UCSD-AML1 (cell line): ENCODE results near the gene AFAP1.

Experiments used
- DNase-seq: peaks from one replicate; lab custom pipeline; 2025; ENCODE audit not compliant: unreplicated experiment; lab: John Stamatoyannopoulos, UW

Gene AFAP1

DNA sequence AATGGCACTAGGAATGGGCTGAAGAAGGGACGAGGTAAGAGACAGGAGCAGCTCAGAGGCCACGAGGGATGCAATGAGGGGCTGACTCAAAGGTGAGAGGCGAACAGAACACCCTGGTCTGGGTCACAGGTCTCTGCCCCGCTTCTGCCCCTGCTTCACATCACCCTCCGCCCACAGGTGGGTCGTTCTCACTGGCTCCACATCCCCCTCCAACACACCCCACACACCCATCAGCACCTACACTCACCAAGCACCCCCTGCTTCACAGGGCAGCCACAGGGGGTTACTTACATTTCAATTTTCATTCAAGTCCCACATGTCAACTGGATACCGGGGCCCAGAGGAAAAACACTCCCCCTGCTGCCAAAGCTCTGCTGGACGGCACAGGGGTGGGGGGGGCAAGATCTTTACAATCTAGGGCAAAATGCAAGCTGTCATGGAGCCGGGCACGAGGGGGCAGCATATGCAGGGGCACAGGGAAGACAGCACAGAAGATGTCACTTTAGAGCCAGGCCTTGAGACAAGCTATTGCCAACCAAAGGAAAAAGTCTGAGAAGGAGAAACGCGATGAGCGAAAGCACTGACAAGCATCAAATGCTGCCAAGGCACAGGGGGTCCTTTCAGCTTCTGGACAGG is 94.0 kb downstream of the AFAP1 start:
- DNase-seq = peak; percentile 54

DNA sequence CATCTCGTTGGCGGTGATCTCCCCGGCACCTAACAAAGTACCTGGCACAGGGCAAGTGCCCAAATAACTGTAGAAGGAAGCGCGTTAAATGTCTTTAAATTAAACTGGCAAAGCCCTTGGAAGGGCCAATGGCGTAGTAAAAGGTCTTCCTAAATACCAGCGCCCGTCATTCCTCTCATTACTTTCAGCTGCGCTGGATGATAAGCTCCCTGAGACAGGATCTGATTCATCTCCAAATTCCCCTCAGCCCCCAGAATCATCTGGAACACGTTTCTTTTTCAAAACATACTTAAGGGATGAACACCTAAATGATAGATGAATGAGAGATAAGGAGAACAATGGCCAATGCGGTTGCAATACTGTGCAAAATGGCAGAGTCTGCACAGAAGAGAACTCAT is 95.1 kb downstream of the AFAP1 start:
- no peak for DNase-seq

DNA sequence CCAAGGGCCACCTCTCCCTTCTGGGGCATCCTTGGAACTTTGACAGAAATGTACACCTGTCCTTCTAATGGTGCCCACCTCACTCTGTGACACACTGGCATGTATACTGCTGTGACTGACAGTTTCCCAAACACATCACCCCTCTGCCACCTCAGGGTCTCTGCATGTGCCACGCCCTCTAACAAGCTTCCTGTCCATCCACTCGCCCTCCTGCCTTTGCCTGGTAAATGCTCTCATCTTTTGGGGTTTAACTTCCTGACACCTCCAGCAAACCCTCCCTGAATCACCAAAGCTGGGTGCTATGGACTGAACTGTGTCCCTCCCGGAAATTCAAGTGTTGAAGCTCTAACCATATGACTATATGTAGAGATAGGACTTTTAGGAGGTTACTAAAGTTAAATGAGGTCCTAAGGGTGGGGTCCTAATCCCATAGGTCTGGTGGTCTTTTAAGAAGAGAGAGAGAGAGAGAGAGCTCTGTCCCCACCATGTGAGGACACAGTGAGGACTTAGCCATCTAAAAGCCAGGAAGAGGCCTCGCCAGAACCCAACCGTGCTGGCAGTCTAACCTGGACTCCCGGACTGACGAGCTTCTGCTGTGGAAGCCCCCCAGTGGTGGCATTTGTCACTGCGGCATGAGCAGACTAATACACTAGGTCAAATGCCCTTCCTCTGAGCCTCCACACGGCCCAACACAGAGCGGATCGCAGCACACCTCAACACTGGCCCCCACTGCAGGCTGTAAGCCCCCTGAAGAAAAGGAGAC is 95.6 kb downstream of the AFAP1 start:
- peak; percentile 76 for DNase-seq

DNA sequence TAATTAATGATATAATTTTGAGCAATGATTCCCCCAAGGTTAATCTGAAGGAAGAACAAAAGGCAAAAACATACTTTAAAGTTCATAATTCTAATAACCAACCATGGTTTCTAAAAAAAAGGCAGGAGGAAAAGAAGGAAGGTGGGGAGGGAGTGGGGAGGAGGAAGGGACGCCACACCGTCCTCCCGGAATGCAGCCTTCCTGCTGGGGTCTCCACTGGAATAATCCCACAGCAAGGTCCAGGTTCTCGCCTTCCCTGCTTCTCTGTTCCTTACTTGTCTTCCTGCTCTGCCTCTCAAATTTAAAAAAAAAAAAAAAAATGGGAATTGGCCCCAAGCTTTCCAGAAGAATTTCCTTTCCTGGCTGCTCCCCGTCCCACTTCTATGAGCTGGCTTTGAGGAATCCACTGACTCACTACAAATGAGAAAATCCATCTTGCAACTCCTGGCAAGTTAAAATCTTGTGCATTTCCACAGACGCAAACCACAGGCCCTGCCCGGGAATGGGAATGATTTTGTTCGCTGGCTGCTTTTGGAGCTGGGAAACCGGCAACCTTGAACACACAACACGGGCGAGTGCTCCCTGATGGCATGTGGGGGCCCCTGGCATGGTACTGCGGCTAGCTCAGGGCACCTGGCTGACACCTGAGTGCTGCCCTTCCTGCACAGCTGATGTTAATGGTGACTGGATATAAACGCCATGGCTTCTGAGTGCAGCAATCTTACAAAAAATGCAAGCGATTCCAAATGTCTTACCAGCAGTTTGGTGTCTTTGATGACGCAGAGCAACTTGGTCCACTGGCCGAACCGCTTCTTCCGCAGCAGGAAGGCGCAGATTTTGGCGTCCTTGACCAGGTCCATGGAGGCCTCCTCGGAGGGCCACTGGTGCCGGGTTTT is 97.0 kb downstream of the AFAP1 start:
- DNase-seq = no peak

DNA sequence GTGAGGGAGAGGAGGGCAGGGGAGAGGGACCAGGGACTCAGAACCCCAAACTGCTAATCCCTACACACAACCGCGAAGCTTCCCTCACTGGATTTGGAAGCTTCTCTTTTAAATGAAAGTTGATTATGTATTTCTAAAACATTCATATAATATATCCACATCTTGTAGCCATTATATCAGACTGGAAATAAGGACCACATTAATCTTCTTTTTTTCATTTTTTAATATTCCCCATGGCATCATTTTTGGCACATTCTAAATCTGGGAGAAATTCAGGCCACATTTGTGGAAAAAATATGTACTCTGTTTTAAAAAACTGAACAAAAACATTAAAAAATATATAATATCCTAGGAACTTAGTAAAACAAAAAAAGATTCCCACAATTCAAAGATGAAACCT is 97.8 kb downstream of the AFAP1 start:
- no peak for DNase-seq

DNA sequence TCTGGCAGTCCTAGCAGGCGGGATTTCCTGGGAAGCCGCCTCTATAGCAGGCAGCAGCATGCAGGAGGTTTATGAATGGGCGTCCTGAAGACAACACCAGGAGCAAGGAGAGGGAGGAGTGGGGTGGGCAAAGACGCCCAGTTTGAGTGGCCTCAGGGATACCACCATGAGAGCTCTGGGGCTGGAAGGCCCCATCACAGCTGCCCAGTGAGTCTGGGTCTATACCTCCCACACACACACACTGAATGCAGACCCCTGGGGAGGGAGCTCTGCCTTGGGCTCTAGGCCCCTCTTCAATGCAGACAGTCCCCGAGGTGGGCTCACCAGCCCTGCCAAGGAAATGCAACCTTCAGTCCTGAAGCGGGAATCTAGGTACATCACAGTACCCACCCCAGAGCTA is 98.6 kb downstream of the AFAP1 start:
- no peak for DNase-seq

DNA sequence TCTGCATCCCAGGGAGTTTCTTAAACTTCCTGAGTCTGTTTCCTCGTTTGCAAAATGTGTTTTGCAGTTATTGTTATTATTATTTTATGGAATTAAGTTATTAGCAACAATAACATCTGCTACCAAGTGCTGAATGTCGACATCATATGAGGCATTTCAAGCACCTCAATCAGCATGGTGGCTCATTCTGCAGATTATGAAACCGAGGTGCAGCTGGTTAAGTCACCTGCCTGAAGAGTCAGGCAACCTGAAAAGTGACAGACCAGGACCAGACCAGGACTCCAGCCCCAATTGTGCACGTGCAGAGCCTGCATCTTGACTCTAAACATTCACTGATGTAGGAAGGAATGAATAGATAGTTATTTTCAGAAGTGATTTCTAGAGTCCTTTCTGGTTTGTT is 99.8 kb downstream of the AFAP1 start:
- DNase-seq = no peak

DNA sequence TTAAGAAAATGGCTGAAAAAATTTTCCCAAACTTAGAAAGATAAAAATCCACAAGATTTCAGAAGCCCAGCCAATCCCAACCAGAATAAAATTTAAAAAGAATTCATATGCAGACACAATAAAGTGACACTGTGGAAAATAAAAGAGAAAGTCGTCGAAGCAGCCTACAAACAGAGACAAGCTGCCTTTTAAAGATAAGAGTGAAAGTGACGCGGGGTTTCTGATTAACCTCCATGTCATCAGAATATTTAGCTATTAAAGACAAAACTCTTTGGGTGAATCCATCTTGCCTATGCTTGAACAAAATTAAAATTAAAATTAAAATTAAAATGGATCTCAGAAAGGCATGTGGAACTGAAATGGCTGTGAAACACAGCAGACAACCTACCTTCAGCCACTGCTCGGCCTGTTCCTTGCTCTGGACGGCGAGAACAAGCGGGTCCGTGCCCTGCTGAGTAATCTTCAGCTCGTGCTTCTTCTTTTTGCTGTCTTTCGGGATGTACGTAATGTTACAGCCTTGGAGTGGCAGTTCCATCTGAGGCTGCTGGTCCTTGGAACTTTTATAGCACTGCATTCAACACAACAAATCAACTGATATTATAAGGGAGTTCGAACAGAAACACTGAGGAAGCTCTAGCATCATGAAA is 101.4 kb downstream of the AFAP1 start:
- DNase-seq = no peak

DNA sequence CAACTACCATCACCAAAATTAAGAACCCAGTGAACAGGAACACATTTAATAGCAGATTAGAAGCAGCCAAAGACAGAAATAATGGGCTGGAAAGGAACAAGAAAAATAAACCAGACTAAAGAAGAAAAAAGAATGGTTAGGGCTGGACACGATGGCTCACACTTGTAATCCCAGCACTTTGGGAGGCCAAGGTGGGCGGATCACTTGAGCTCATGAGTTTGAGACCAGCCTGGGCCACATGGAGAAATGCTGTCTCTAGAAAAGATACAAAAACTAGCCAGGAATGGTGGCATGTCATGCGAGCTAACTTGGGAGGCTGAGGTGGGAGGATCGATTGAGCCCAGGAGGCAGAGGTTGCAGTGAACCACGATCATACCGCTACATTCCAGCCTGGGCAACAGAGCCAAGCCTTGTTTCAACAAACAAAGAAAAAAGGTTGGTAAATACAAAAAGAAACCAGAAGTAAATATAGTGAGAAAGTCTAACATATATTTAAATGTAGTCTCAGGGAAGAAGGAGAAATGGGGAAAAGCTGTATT is 102.0 kb downstream of the AFAP1 start:
- DNase-seq = no peak

DNA sequence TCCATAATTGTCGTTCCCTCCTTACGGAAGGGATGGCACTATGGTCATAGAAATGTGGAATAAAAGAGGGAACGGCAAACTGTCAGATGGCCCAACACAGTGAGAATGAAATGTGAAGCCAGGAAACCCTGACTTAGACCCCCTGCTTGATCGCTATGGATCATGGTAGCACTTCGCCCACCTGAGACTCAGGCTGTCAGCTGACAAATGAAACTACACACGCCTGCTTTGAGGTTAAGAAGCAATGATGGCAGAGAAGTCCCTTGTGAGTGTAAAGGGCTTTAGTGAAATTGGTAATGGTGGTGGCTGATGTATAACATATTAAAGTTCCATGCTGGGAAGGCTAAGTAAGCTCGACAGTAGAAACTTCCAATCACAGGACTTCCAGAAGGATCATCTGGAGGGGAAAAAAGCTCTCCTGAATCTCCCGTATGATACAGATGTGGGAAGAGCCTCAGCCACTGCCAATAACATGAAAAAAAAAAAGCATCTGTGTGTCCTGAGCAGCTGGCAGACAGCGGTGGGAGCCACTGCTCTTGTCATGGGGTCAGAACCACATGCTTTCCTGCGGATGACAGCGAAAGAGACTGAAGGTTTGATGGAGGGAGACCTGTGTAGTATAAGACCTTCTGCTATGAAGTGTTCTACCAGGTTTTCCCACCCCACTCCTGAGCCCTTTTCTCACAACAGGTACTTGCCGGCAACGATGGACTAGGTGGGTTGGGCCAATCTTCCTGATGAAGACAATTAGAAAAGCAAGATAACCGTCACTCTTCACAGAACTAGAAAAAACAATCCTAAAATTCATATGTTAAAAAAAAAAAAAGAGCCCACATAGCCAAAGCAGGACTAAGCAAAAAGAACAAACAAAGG is 107.6 kb downstream of the AFAP1 start:
- no peak for DNase-seq

DNA sequence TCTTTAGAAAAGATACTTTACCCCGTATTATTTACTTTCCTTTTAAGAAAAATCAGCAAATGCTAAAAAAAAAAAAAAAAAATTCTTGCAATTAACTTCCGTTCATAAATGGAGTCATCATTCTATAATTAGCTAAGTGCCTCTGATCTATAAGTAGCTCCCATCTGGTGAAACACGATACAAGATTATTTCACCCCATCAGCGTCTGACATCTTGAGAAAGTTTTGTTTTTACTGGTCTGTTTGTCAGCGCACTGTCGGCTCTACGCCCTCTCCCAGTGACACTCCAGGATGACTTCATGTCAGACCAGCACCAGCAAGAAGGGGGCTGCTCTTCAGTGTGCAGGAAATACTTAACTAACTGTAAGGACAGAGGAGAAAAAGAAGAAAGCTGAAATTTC is 108.3 kb downstream of the AFAP1 start:
- DNase-seq = peak; percentile 31

DNA sequence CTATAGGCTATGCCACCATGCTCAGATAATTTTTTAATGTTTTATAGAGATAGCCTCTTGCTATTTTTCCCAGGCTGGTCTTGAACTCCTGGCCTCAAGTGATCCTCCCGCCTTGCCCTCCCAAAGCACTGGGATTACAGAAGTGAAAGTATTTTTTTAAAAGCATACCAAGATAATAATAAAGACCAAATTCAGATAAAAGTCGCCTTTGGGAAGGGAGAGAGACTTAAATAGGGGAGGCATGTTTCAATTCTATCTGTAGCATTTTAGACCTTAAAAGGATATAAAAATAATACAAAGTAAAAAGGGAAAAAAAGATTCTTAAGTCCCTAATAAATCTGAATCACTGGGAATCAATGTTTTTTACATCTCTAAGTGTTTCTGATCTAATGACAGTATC is 108.9 kb downstream of the AFAP1 start:
- DNase-seq = no peak

DNA sequence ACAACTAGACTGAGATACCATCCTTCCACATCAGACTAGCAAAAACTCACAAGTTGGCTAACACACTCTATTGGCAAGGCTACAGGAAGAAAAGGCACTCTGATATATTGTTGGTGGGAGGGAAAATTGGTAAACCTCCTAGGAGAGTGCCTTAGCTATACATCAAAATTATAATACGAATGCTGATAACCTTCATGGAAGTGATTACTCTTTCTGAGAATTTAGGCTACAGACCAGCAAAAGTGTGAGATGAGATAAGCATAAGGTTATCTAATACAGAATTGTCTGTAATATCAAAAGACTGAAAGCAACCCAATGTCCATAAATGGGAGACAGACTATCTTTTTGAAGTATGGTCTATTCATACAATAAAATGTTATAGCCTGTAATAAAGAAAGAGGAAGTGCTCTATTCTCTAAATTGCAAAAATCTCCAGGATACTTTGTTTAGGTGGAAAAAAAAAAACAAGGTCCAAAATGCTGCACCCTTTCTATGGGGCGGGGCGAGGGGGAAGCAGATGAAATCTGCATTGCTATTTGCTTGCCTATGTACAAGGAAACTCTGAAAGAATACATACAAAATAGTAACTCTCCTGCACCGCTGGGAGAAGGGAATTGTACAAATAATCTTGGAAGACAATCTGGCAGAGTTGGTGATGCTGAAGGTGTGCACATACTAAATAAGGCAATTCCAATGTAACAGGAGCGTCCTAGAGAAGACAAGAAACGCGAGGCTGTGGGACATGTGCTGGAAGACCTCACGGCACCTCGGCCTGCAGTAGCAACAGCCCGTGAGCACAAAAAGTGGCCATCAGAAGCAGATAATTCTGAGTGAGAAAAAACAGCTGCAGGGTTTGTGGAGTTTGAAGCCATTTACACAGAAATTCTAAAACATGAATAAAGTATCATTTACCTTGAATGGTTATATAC is 109.7 kb downstream of the AFAP1 start:
- no peak for DNase-seq

DNA sequence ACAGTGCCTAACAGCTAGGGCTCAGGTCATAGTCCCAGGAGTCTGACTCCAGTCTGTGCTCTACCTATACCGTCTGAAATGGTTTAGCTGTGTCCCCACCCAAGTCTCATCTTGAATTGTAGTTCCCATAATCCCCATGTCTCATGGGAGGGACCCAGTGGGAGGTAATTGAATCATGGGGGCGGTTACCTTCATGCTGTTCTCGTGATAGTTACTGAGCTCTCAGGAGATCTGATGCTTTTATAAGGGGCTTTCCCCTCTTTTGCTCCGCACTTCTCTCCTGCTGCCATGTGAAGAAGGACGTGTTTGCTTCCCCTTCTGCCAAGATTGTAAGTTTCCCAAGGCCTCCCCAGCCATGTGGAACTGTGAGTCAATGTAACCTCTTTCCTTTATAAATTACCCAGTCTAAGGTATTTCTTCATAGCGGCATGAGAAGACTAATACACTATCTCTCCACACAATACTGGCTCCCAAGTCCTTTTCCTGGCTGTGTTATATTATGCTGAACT is 110.8 kb downstream of the AFAP1 start:
- DNase-seq = no peak

DNA sequence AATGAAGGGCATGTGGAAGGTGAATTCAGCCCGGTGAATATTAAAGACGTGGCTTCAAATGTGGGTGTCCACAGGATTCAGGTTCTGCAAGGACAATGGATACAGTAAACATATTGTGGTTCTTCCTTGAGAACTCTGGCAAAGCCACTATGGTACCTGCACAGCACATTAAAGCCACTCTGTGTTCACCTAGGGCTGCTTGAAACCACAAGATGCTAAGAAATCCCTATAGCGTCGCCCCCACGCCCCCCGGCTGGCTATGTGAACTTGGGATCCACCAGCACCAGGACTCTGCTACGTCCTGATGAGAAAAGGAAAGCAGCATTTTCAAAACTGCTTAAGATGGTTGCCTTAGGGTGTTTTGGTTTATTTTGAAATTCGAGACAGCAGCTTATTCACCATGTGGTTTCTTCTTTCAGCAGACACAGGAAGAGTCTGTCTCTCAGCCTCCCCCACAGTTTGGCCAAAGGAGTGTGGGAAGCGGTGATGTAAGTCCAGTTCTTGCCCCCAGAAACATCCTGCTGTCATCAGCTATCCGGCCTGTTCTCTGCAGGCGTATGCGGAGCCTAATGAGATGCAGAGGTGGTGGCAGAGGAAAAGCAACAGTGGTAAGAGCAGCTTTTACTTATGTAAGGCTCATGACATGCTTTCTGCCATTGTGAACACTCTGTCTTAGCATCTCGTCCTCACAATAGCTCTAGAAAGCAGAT is 111.5 kb downstream of the AFAP1 start:
- DNase-seq = peak; percentile 82

DNA sequence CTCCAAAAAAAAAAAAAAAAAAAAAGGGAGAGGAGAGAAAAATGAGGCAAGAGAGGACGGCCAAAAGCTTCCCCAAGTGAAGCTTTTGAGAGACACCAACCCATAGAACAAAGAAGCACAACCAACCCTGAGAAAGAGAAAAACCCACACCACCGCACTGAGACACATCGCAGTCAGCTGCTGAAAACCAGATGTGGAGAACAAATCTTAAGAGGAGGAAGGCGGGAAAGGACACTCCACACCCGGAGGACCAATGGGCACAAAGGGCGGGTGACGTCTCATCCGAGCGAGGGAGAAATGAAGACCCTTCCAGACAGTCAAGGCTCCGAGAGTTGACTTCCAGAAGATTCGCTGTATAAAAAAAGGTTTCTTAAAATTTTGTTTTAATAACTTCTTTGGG is 112.1 kb downstream of the AFAP1 start:
- DNase-seq = no peak

DNA sequence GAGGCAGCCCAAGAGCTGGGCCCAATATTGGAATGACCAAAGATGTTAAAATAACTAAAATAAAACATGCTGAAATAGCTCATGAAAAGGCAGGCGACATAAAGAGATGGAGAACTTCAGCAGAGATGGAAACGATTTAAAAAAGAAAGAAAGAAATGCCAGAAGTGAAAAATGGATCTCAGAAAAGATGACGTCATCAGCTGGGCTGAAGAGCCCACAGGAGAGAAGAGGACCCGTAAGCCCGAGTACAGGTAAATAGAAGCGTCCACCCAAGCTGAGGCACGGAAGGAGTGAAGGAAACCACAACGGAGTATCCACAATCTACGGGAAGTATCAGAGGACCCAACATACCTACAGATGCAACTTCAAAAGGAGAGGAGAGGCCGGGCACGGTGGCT is 112.8 kb downstream of the AFAP1 start:
- no peak for DNase-seq

DNA sequence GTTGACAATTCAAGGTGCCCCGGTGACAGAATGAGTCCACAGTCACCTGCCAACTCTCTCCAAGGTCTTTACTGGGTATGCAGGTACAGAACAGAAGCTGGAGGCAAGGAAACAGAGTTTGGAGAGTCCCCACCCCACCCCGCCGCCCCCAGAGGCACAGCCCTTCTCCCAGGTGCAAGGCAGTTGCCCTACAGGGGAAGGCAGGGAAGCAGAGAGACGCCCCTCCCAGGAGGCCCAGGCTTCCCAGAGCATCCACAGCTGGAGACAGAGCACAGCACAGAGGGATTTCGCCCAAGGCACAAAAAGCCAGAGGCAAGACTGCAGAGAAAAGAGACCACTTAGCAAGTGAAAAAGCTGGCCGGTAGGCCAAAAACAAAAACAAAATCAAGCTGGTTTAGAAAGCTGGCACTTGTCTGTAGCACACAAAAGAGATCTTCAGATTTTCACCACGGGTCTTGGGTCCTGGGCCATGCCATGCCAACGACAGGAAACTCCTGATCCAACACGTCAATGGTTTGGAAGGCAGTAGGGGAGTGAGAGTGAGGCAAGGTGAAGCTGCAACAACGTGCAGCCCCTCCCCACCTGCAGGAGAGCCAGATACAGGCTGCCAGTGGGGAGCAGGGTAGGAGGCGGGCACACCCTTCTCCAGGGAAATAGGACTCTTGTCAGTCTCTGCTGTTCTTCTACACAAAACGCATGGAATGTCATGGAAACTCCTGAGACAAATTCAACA is 113.3 kb downstream of the AFAP1 start:
- DNase-seq = no peak
